A549 (cell line): ENCODE data around the gene GSTK1.

Experiments used
- CTCF ChIP-seq: fragments of >200 bp; sonication (Bioruptor Twin); formaldehyde crosslinking; IDR thresholded peaks from 3 replicates; pipeline ENCODE4 v1.5.1; 2016
- REST ChIP-seq: fragments of 200-600 bp; sonication (generic); IDR thresholded peaks from 2 replicates; pipeline ENCODE4 v1.6.1; 2016; ENCODE audit warnings: antibody characterized with exemption, mild to moderate bottlenecking, moderate library complexity
- RFX5 ChIP-seq: fragments of 450-650 bp; IDR thresholded peaks from 2 replicates; pipeline ENCODE4 v1.7.1; 2014; ENCODE audit warnings: antibody characterized with exemption, mild to moderate bottlenecking, moderate library complexity

- no peak for TF ChIP-seq RFX5
- TF ChIP-seq CTCF, result no peak
- no peak for TF ChIP-seq REST
Observed at GRCh38 chr7:143271240-143271639, 8.0 kb downstream of the GSTK1 start.
